ENCODE data around the gene PGAM2. TPM values are rescaled to one million over a fixed set of nuclear protein-coding genes. Genes with fewer than 3 reads are reported as not detected.

PGAM2 gene
- total and polyA plus RNA-seq, 2 of the 13 experiments (the other 11 are each of a cell fraction or from before 2014, with no cell fraction given), result 0.22 TPM; not detected in 1

GRCh38 chr7:44068054-44068453 lies 2.7 kb upstream of the PGAM2 start (continued):
- no peak for TF ChIP-seq ZBTB40 (IDR thresholded peaks at IDR 0.05)
- no peak for TF ChIP-seq ZBTB40 (CRISPR knock-in tag; IDR thresholded peaks at IDR 0.05)
- no peak for TF ChIP-seq ZNF260 (CRISPR knock-in tag; IDR thresholded peaks at IDR 0.05; ENCODE audit: borderline replicate concordance, low read depth)
- no peak for TF ChIP-seq WIZ (CRISPR knock-in tag; IDR thresholded peaks at IDR 0.05)
- no peak for TF ChIP-seq BCL3 (CRISPR knock-in tag; IDR thresholded peaks at IDR 0.05)
- TF ChIP-seq ZNF234 (CRISPR knock-in tag; conservative IDR thresholded peaks at IDR 0.05), result no peak
- TF ChIP-seq TSC22D2 (CRISPR knock-in tag; IDR thresholded peaks at IDR 0.05; ENCODE audit: borderline replicate concordance), result no peak
- 0 out of 2 replicates have a peak, but pooled peaks have one; percentile 24 for TF ChIP-seq NFIC (IDR thresholded peaks at IDR 0.05; ENCODE audit: low read length)
- TF ChIP-seq PATZ1 (CRISPR knock-in tag; IDR thresholded peaks at IDR 0.05), result no peak
- no peak for TF ChIP-seq ATF5 (CRISPR knock-in tag; IDR thresholded peaks at IDR 0.05; ENCODE audit: low read depth)
- TF ChIP-seq SYNCRIP (IDR thresholded peaks at IDR 0.05; ENCODE audit: insufficient read depth, low read depth, low read length), result no peak
- TF ChIP-seq POLR2A (IDR thresholded peaks at IDR 0.05; ENCODE audit: insufficient read depth in 1 of 2, low read depth in 2 of 2, low read length in 2 of 2), result peak; percentile 11 to 26; a peak in 1 of 4 replicates
- no peak for TF ChIP-seq ZNF282 (IDR thresholded peaks at IDR 0.05; ENCODE audit: partially characterized antibody)
- peak; percentile 51; the same call in 1 of the 2 replicates for TF ChIP-seq KDM2A (CRISPR knock-in tag; IDR thresholded peaks at IDR 0.05; ENCODE audit: borderline replicate concordance, low read depth)
- TF ChIP-seq ZBTB39 (CRISPR knock-in tag; IDR thresholded peaks at IDR 0.05), result no peak

Measured in HepG2 (cell line).